ENCODE measurements around the gene GLB1L.
"Not testable (repeated sequence)": the region's sequence is repeated elsewhere in the genome, so short reads cannot be mapped to it uniquely, and the experiment has no call there.

GLB1L gene

GRCh38 chr2:219245148-219245898 is at the start of gene GLB1L, which contains the start of gene STK16:
TSS of gene GLB1L (minus strand) at chr2:219245444. CDS start at chr2:219243573, 1,871 bp downstream.
TSS of gene STK16 (plus strand) at chr2:219245479. CDS start at chr2:219246000, 521 bp downstream.
- peak; percentile 84 for DNase-seq

GRCh38 chr2:219294356-219295351 is 49.4 kb upstream of the GLB1L start:
- no peak for DNase-seq

GRCh38 chr2:219293736-219294231 is 48.5 kb upstream of the GLB1L start:
- DNase-seq: no peak

- DNase-seq: no peak
Observed at GRCh38 chr2:219292616-219293015, 47.4 kb upstream of the GLB1L start.

GRCh38 chr2:219291910-219292490 is 46.8 kb upstream of the GLB1L start:
- DNase-seq: no peak

- no peak for DNase-seq
Observed at GRCh38 chr2:219291394-219291793, 46.1 kb upstream of the GLB1L start.

- DNase-seq: no peak
Observed at GRCh38 chr2:219290381-219291171, 45.3 kb upstream of the GLB1L start.

- no peak for DNase-seq
Observed at GRCh38 chr2:219289537-219290361, 44.5 kb upstream of the GLB1L start.

- DNase-seq: no peak
Observed at GRCh38 chr2:219289195-219289536, 43.9 kb upstream of the GLB1L start.

GRCh38 chr2:219287580-219288265 is 42.5 kb upstream of the GLB1L start:
- DNase-seq: no peak

GRCh38 chr2:219287116-219287440 is 41.8 kb upstream of the GLB1L start:
- DNase-seq: not testable (repeated sequence)

- DNase-seq: no peak
Observed at GRCh38 chr2:219286436-219287115, 41.3 kb upstream of the GLB1L start.

GRCh38 chr2:219285894-219286425 is 40.7 kb upstream of the GLB1L start:
- DNase-seq: no peak

GRCh38 chr2:219285373-219285735 is 40.1 kb upstream of the GLB1L start:
- no peak for DNase-seq

GRCh38 chr2:219284501-219285372 is 39.5 kb upstream of the GLB1L start:
- no peak for DNase-seq

- DNase-seq: no peak
Observed at GRCh38 chr2:219282943-219283581, 37.8 kb upstream of the GLB1L start.

- DNase-seq: no peak
Observed at GRCh38 chr2:219282375-219282774, 37.1 kb upstream of the GLB1L start.

GRCh38 chr2:219281588-219281987 is 36.3 kb upstream of the GLB1L start:
- no peak for DNase-seq

GRCh38 chr2:219280651-219281050 is 35.4 kb upstream of the GLB1L start:
- DNase-seq: no peak

Data from NCI-H510A treated with DMSO at 0.1 percent for 48 hours (cell line).